ENCODE measurements around the gene PSMB7.

Gene PSMB7

GRCh38 chr9:124443625-124444024 lies 28.4 kb upstream of the PSMB7 start:
- no peak for TF ChIP-seq ZFX (IDR thresholded peaks at IDR 0.05; ENCODE audit: borderline replicate concordance)
- no peak for TF ChIP-seq CTCF (IDR thresholded peaks at IDR 0.05)
- H3K27ac ChIP-seq = no peak overlapping the region

- no peak for TF ChIP-seq ZFX (IDR thresholded peaks at IDR 0.05; ENCODE audit: borderline replicate concordance)
- TF ChIP-seq CTCF (IDR thresholded peaks at IDR 0.05) = no peak
- no peak overlapping the region for H3K27ac ChIP-seq
Measured at GRCh38 chr9:124442826-124443225, 27.6 kb upstream of the PSMB7 start.

GRCh38 chr9:124442379-124442778 lies 27.1 kb upstream of the PSMB7 start:
- H3K27ac ChIP-seq = no peak overlapping the region
- TF ChIP-seq ZFX (IDR thresholded peaks at IDR 0.05; ENCODE audit: borderline replicate concordance) = no peak
- TF ChIP-seq CTCF (IDR thresholded peaks at IDR 0.05) = no peak

GRCh38 chr9:124441291-124441690 lies 26.0 kb upstream of the PSMB7 start:
- TF ChIP-seq CTCF (IDR thresholded peaks at IDR 0.05) (no peak), ZFX (IDR thresholded peaks at IDR 0.05; ENCODE audit: borderline replicate concordance) (no peak)
- no peak overlapping the region for H3K27ac ChIP-seq

GRCh38 chr9:124440786-124441185 lies 25.5 kb upstream of the PSMB7 start:
- H3K27ac ChIP-seq = no peak overlapping the region
- no peak for TF ChIP-seq CTCF (IDR thresholded peaks at IDR 0.05)
- TF ChIP-seq ZFX (IDR thresholded peaks at IDR 0.05; ENCODE audit: borderline replicate concordance) = no peak

GRCh38 chr9:124439686-124440243 lies 24.5 kb upstream of the PSMB7 start:
- H3K27ac ChIP-seq = no peak overlapping the region
- TF ChIP-seq ZFX (IDR thresholded peaks at IDR 0.05; ENCODE audit: borderline replicate concordance) (no peak), CTCF (IDR thresholded peaks at IDR 0.05) (no peak)

GRCh38 chr9:124439086-124439485 lies 23.8 kb upstream of the PSMB7 start:
- H3K27ac ChIP-seq = no peak overlapping the region
- no peak for TF ChIP-seq ZFX (IDR thresholded peaks at IDR 0.05; ENCODE audit: borderline replicate concordance)
- no peak for TF ChIP-seq CTCF (IDR thresholded peaks at IDR 0.05)
